Jurkat, Clone E6-1 (cell line): ENCODE results near the gene ZNF512B.
"Not testable (repeated sequence)": the region's sequence is repeated elsewhere in the genome, so short reads cannot be mapped to it uniquely, and the experiment has no call there.

ENCODE experiments used
- DNase-seq: peaks from one replicate; pipeline ENCODE4 v3.0.0-alpha.2; 2011; ENCODE audit warnings: low read depth, low spot score
- H3K4me3 ChIP-seq: 2 replicates; pipeline ENCODE4 v1.5.1; 2011; ENCODE audit warnings: mild to moderate bottlenecking, low read length, control low read depth, moderate library complexity

The ZNF512B gene

GRCh38 chr20:63916371-63916939 lies 53.3 kb downstream of the ZNF512B start:
- not testable (repeated sequence) for DNase-seq, H3K4me3 ChIP-seq

GRCh38 chr20:63915471-63915870 lies 54.3 kb downstream of the ZNF512B start:
- no peak for DNase-seq
- no peak overlapping the region for H3K4me3 ChIP-seq

- DNase-seq = no peak
- no peak overlapping the region for H3K4me3 ChIP-seq
Observed at GRCh38 chr20:63913768-63914167, 56.0 kb downstream of the ZNF512B start.

DNA sequence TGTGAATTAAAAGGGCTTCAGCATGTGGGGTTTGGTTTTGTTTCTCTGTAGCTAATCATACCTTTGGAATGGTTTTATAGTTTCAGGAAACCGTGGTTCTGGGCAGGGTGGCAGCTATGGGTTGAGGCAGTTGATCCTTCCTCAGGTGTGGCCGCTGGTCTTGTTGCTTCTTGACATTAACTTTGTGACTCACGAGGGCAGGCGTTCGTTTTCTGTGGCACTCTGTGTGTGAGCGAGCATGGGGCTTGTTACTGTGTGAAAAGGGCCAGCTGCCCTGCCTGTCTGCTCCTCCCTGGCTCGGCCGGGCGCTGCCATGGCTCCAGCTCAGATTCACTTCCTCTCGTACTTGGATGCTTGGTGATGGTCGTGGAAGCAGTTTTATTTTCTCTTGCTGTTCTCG lies 58.6 kb downstream of the ZNF512B start:
- no peak overlapping the region for H3K4me3 ChIP-seq
- no peak for DNase-seq

DNA sequence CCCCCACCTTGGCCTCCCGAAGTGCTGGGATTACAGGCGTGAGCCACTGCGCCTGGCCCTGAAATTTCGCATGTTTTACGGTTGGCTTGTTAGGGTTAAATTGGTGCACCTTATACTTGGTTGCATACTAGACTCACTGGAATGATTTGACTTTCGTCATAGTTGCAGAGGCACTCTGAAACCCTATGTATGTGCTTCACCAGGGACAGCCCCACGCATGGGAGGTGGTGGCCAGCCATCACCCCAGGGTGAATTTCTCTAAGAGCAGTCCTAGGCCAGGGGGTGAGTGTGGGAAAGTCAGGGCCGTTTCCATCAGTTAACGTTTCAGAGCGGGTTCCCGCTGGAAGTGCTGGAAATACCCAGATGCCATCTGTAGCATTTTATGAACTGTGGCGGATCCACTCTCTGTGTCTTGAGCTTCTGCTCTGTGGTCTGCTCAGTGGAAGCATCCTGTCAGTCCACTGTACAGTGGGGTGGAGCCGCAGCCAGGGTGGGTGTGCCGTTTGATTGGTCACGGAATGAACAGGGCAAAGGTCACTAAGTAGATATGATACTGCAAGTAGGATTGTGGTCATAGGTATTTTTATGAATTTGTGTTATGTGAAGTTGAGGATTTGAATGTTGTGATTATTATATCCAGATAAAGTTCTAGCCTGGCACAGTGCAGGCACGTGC lies 61.6 kb downstream of the ZNF512B start:
- no peak overlapping the region for H3K4me3 ChIP-seq
- DNase-seq = no peak
